Osteoblast (primary cell): Measurements from ENCODE around the gene CTH. TPM values are rescaled to one million over a fixed set of nuclear protein-coding genes. Genes with fewer than 3 reads are reported as not detected.
"Not testable (repeated sequence)": the region's sequence is repeated elsewhere in the genome, so short reads cannot be mapped to it uniquely, and the experiment has no call there.

Source experiments
- DNase-seq: peaks from one replicate; pipeline ENCODE4 v3.0.0; 2011; ENCODE audit warnings: low spot score, mixed read lengths; ENCODE audit not compliant: insufficient read length; ENCODE audit errors: missing footprints
- H2AFZ ChIP-seq: 2 replicates; pipeline ENCODE4 v1.6.0; 2011; ENCODE audit warnings: mild to moderate bottlenecking, low read length
- H3K27ac ChIP-seq: 2 replicates; pipeline ENCODE4 v1.5.1; 2011; ENCODE audit warnings: mild to moderate bottlenecking, low read depth, low read length, moderate library complexity
- H3K27me3 ChIP-seq: 2 replicates; pipeline ENCODE4 v1.6.0; 2012; ENCODE audit warnings: mild to moderate bottlenecking, control low read depth, inconsistent platforms, low read length, moderate library complexity; ENCODE audit not compliant: insufficient read depth
- H3K36me3 ChIP-seq: 2 replicates; pipeline ENCODE4 v1.5.1; 2011; ENCODE audit warnings: mild to moderate bottlenecking, low read length, control low read depth, moderate library complexity; ENCODE audit not compliant: insufficient read depth
- H3K4me1 ChIP-seq: 2 replicates; pipeline ENCODE4 v1.5.1; 2011; ENCODE audit warnings: mild to moderate bottlenecking, low read length, control low read depth, moderate library complexity; ENCODE audit not compliant: insufficient read depth
- H3K4me2 ChIP-seq: 2 replicates; pipeline ENCODE4 v1.6.0; 2011; ENCODE audit warnings: mild to moderate bottlenecking, low read length; ENCODE audit not compliant: insufficient read depth
- H3K4me3 ChIP-seq: fragments of 200-600 bp; sonication (generic); 3 replicates; pipeline ENCODE4 v1.5.1; 2012; ENCODE audit warnings: mild to moderate bottlenecking, low read length, inconsistent platforms; ENCODE audit not compliant: insufficient read depth
- H3K79me2 ChIP-seq: 2 replicates; pipeline ENCODE4 v1.6.0; 2012; ENCODE audit warnings: mild to moderate bottlenecking, low read length, control low read depth, inconsistent platforms; ENCODE audit not compliant: insufficient read depth
- H3K9me3 ChIP-seq: 2 replicates; pipeline ENCODE4 v1.5.1; 2011; ENCODE audit warnings: low read depth, low read length, control low read depth
- H4K20me1 ChIP-seq: 2 replicates; pipeline ENCODE4 v1.6.0; 2012; ENCODE audit warnings: mild to moderate bottlenecking, low read length, control low read depth; ENCODE audit not compliant: insufficient read depth
- CTCF ChIP-seq: IDR thresholded peaks from 2 replicates; pipeline ENCODE4 v1.5.1; 2011; ENCODE audit warnings: mild to moderate bottlenecking, low read depth, low read length, moderate library complexity; ENCODE audit errors: extremely low read depth
- total RNA-seq: library from RNA; depleted of rRNA; stranded (reverse); fragments of >200 nt; gene quantifications from 2 replicates; pipeline ENCODE4 v1.2.3, GENCODE V29; 2012

CTH gene
- total RNA-seq, 1 donor = 11.2 TPM

GRCh38 chr1:70409136-70409535, 1.9 kb upstream of the CTH start:
- Histone ChIP-seq H3K79me2 (no peaks in the 10 kb centered on the region), H3K9me3 (no peaks in the 10 kb centered on the region), H3K4me2 (no peak overlapping the region), H3K27me3 (no peaks in the 10 kb centered on the region), H3K27ac (no peak overlapping the region), H3K4me1 (peaks cover 7% of the 10 kb centered on the region), H3K4me3 (no peak overlapping the region), H3K36me3 (no peaks in the 10 kb centered on the region), H2AFZ (no peak overlapping the region), H4K20me1 (no peaks in the 10 kb centered on the region)
- DNase-seq = no peak
- TF ChIP-seq CTCF = no peak

GRCh38 chr1:70411360-70411844, 334 bp downstream of the CTH start:
- no peaks in the 10 kb centered on the region for H3K79me2 ChIP-seq
- peak; percentile 72 for DNase-seq
- H4K20me1 ChIP-seq = no peaks in the 10 kb centered on the region
- peak overlapping the region; percentile 98 for H3K4me3 ChIP-seq
- H3K9me3 ChIP-seq = no peaks in the 10 kb centered on the region
- no peaks in the 10 kb centered on the region for H3K27me3 ChIP-seq
- peaks cover 7% of the 10 kb centered on the region for H3K4me1 ChIP-seq
- peak overlapping the region; percentile 99 for H3K4me2 ChIP-seq
- peak overlapping the region; percentile 96 for H3K27ac ChIP-seq
- TF ChIP-seq CTCF = no peak
- H2AFZ ChIP-seq = peak overlapping the region; percentile 97
- H3K36me3 ChIP-seq = no peaks in the 10 kb centered on the region

GRCh38 chr1:70415882-70416281, 4.8 kb downstream of the CTH start:
- Histone ChIP-seq H2AFZ (no peak overlapping the region), H3K79me2 (no peaks in the 10 kb centered on the region), H3K4me1 (peaks cover 5% of the 10 kb centered on the region), H3K27ac (no peak overlapping the region), H3K9me3 (no peaks in the 10 kb centered on the region), H3K27me3 (no peaks in the 10 kb centered on the region), H3K36me3 (peaks cover 3% of the 10 kb centered on the region), H3K4me2 (no peak overlapping the region), H4K20me1 (no peaks in the 10 kb centered on the region), H3K4me3 (no peak overlapping the region)
- DNase-seq = no peak
- no peak for TF ChIP-seq CTCF

GRCh38 chr1:70418973-70419734, 8.1 kb downstream of the CTH start:
- H3K79me2 ChIP-seq = not testable (repeated sequence)

More at GRCh38 chr1:70418973-70419734, 8.1 kb downstream of the CTH start:
- not testable (repeated sequence) for H3K27me3 ChIP-seq, DNase-seq, H3K4me2 ChIP-seq, H3K4me1 ChIP-seq, H3K4me3 ChIP-seq, H4K20me1 ChIP-seq, H3K27ac ChIP-seq, H2AFZ ChIP-seq, H3K36me3 ChIP-seq, H3K9me3 ChIP-seq
